HEK293 (cell line): ENCODE results near the gene RASSF1.

Experiments used
- CTCF ChIP-seq: fragments of 450-650 bp; formaldehyde crosslinking; IDR thresholded peaks from 2 replicates; pipeline ENCODE4 v1.5.1; 2016; ENCODE audit warnings: missing biosample characterization, missing genetic modification characterization
- RBAK ChIP-seq: fragments of 450-650 bp; formaldehyde crosslinking; IDR thresholded peaks from 2 replicates; pipeline ENCODE4 v1.5.1; 2016; ENCODE audit warnings: missing biosample characterization, missing genetic modification characterization
- TRIM28 ChIP-seq: IDR thresholded peaks from 2 replicates; pipeline ENCODE4 v1.6.1; 2011; ENCODE audit warnings: low read length, control low read depth, borderline replicate concordance
- ZBTB21 ChIP-seq: fragments of 450-650 bp; formaldehyde crosslinking; IDR thresholded peaks from 2 replicates; pipeline ENCODE4 v1.5.1; 2017; ENCODE audit warnings: missing biosample characterization, missing genetic modification characterization
- ZNF121 ChIP-seq: fragments of 450-650 bp; formaldehyde crosslinking; IDR thresholded peaks from 2 replicates; pipeline ENCODE4 v1.5.1; 2016; ENCODE audit warnings: missing biosample characterization, missing genetic modification characterization
- ZSCAN30 ChIP-seq: fragments of 450-650 bp; IDR thresholded peaks from 2 replicates; pipeline ENCODE4 v1.5.1; 2018; ENCODE audit warnings: missing biosample characterization, mild to moderate bottlenecking, missing genetic modification characterization, moderate library complexity
- TF ChIP-seq, protein P1 (sequence below): fragments of 450-650 bp; IDR thresholded peaks from 2 replicates; pipeline ENCODE4 v1.5.1; 2018; ENCODE audit warnings: missing biosample characterization, missing genetic modification characterization

DNA sequence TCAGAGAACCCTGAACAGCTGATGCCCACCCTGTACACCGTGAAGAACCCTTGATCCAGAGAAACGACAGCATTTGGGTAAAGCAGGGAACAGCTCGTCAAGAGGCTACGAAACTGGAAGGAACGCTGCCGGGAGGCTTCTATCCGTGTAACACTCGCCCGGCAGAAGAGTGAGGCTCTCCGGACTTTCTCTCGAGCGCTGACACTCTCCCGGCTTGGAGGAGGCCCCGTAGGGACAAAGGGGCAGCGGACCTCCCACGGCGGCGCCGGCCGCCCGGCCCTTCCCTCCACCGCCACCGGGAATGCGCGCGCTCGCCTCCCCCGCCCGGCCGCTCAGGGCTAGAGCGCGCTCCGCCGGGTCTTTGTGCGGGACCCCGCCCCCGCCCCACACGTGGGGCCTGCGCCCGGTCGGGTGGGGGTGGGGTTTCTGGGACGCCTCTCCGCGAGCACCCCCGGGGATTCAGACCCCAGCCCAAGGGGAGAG is 19.7 kb downstream of the RASSF1 start:
- TF ChIP-seq ZBTB21 (tag by site-specific recombination), result no peak
- TF ChIP-seq RBAK (tag by site-specific recombination), result no peak
- TF ChIP-seq, protein P1, sequence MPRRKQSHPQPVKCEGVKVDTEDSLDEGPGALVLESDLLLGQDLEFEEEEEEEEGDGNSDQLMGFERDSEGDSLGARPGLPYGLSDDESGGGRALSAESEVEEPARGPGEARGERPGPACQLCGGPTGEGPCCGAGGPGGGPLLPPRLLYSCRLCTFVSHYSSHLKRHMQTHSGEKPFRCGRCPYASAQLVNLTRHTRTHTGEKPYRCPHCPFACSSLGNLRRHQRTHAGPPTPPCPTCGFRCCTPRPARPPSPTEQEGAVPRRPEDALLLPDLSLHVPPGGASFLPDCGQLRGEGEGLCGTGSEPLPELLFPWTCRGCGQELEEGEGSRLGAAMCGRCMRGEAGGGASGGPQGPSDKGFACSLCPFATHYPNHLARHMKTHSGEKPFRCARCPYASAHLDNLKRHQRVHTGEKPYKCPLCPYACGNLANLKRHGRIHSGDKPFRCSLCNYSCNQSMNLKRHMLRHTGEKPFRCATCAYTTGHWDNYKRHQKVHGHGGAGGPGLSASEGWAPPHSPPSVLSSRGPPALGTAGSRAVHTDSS (tag by site-specific recombination), result no peak
- no peak for TF ChIP-seq ZNF121
- TF ChIP-seq CTCF (tag by site-specific recombination), result no peak
- TF ChIP-seq ZSCAN30 (tag by site-specific recombination), result no peak
- TF ChIP-seq TRIM28, result no peak
